Measurements from ENCODE around the gene KRT80.

DNA sequence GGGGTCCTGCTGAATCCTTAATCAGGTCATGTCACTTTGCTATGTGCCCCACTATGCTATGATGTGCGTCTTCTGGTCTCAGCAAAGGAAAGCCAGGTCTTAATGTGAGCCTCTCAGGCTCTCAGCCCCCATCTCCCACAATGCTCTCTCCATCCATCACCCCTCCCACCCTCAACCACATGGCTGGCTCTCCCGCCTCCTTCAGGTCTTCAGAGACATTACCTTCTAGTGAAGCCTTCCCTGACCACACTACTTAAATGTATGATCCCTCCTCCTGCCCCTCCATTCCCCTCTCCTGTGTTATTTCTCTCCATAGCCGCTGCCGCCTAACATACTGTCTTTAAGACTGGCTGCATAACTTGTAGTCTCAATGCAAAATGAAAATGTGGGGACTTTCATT is 50.5 kb downstream of the KRT80 start:
- TF ChIP-seq, protein P1, sequence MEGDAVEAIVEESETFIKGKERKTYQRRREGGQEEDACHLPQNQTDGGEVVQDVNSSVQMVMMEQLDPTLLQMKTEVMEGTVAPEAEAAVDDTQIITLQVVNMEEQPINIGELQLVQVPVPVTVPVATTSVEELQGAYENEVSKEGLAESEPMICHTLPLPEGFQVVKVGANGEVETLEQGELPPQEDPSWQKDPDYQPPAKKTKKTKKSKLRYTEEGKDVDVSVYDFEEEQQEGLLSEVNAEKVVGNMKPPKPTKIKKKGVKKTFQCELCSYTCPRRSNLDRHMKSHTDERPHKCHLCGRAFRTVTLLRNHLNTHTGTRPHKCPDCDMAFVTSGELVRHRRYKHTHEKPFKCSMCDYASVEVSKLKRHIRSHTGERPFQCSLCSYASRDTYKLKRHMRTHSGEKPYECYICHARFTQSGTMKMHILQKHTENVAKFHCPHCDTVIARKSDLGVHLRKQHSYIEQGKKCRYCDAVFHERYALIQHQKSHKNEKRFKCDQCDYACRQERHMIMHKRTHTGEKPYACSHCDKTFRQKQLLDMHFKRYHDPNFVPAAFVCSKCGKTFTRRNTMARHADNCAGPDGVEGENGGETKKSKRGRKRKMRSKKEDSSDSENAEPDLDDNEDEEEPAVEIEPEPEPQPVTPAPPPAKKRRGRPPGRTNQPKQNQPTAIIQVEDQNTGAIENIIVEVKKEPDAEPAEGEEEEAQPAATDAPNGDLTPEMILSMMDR (IDR thresholded peaks at IDR 0.05), result peak; percentile 11; the same call in 1 of the 2 replicates
- TF ChIP-seq ZFX (IDR thresholded peaks at IDR 0.05; ENCODE audit: borderline replicate concordance), result no peak

All from 22Rv1 (cell line).